Right ventricle myocardium superior (tissue), 1 donor: ENCODE measurements around the gene DZIP1L. TPM values are rescaled to one million over a fixed set of nuclear protein-coding genes. Genes with fewer than 3 reads are reported as not detected.

ENCODE experiments used
- ATAC-seq: fragments of 200-7000 bp; cut with Tn5 transposase; one replicate; pipeline ENCODE4 v1.9.1; 2020; ENCODE audit warnings: mild to moderate bottlenecking; ENCODE audit not compliant: poor library complexity
- DNase-seq: peaks from one replicate; pipeline ENCODE4 v3.0.0-alpha.2; 2020
- intact Hi-C: fragments of 100-400 bp; cut with DNase I; formaldehyde crosslinking; loops from one replicate; pipeline ENCODE4 v1.11.2; 2022
- total RNA-seq: library from RNA; stranded (reverse); fragmentation: NEBNext Ultra II Directional; extraction: Animal tissue kit (Norgen Biotek cat#: 25700); gene quantifications from one replicate; pipeline ENCODE4 v1.2.1, GENCODE V29; 2021
- donor health status: DM: no; HTN: yes; CAD: no; lungs with severe emphysema.

DZIP1L gene
- total RNA-seq, 1 donor from 2014 or later: 4.1 TPM

GRCh38 chr3:138047596-138048158 lies 67.7 kb downstream of the DZIP1L start:
- intact Hi-C loops: no loop called here
- ATAC-seq (no peak), DNase-seq (no peak)

DNA sequence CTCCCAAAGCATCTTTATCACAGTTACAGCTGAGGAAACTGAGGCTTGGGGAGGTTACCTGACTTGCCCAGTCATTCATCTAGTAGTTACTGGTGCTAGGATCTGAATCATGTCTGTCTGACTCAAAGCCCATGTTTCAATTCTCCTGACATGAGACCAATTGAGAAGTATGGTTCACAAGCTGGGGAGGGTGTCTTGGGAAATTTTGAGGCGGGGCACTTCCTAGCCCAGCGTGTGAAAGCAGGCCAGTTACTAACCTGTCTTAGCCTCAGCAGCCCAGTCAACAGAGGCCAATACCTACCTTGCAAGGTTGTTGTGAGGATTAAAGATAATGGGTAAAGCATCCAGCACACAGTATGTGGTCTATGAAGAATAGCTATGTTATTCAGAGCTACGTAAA lies 68.5 kb downstream of the DZIP1L start:
- DNase-seq: no peak
- ATAC-seq: no peak
- intact Hi-C loops: no loop called here

DNA sequence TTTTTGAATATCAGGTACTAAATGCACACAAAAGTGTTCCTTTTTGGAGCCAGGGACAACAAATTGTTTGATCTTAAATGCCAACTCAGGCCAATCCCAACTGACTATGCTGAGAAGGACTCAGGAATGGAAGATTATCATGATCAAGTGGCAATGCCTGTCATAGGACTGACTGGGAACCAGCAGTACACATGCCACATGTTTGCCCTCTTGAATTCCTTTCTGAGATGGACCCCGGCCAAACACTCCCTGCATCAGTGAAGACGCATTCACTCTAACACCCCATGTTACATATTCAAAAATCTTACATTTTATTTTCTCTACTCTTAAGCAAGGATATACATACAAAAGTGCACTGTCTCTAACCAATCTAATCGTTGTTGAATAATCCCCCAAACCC lies 69.3 kb downstream of the DZIP1L start:
- intact Hi-C loops: no loop called here
- ATAC-seq (peak; percentile 60), DNase-seq (no peak)

- DNase-seq (no peak), ATAC-seq (no peak)
- intact Hi-C loops: no loop called here
Observed at GRCh38 chr3:138043266-138044029, 72.0 kb downstream of the DZIP1L start.

GRCh38 chr3:138042043-138042442 lies 73.4 kb downstream of the DZIP1L start:
- ATAC-seq: no peak
- intact Hi-C loops: no loop called here
- no peak for DNase-seq

GRCh38 chr3:138038725-138039462 lies 76.5 kb downstream of the DZIP1L start:
- intact Hi-C loops: no loop called here
- DNase-seq (no peak), ATAC-seq (no peak)

DNA sequence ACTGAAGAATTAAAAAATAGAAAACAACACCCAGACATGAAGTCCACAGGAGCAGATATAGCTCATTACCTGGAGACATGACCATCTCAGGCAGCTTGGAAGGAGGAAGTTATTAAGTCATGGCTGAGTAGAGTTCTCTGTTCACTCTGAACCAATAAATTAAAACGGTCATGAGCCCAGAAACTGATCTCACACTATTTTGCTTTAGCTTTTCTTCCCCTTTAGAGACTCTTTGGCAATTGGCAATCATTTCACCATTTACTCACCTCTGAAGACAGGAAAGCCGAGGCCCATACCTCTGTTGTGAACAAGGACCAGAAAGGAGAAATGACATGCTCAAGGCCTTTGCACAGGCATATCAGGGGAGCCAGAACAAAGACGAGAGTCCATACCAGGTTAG lies 78.8 kb downstream of the DZIP1L start:
- no peak for ATAC-seq
- intact Hi-C loops: no loop called here
- no peak for DNase-seq

- ATAC-seq (no peak), DNase-seq (no peak)
Observed at GRCh38 chr3:138034918-138035317, 80.5 kb downstream of the DZIP1L start.

GRCh38 chr3:138033202-138033691 lies 82.2 kb downstream of the DZIP1L start:
- intact Hi-C loops: no loop called here
- no peak for DNase-seq
- no peak for ATAC-seq

More at GRCh38 chr3:138034918-138035317, 80.5 kb downstream of the DZIP1L start:
- intact Hi-C loops: no loop called here

GRCh38 chr3:138032567-138032966 lies 82.8 kb downstream of the DZIP1L start:
- intact Hi-C loops: no loop called here
- no peak for ATAC-seq
- no peak for DNase-seq

DNA sequence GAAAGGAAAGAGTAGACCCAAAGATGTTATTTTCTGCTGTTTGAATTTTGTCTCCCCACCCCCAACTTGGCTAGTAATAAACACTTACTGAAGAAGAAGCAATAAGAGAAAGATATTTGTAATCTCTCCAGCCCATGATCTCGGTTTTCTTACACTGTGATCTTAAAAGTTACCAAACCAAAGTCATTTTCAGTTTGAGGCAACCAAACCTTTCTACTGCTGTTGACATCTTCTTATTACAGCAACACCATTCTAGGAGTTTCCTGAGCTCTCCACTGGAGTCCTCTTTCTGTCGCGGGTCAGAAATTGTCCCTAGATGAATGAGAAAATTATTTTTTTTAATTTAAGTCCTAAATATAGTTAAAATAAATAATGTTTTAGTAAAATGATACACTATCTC lies 83.9 kb downstream of the DZIP1L start:
- no peak for DNase-seq
- no peak for ATAC-seq
- intact Hi-C loops: no loop called here

DNA sequence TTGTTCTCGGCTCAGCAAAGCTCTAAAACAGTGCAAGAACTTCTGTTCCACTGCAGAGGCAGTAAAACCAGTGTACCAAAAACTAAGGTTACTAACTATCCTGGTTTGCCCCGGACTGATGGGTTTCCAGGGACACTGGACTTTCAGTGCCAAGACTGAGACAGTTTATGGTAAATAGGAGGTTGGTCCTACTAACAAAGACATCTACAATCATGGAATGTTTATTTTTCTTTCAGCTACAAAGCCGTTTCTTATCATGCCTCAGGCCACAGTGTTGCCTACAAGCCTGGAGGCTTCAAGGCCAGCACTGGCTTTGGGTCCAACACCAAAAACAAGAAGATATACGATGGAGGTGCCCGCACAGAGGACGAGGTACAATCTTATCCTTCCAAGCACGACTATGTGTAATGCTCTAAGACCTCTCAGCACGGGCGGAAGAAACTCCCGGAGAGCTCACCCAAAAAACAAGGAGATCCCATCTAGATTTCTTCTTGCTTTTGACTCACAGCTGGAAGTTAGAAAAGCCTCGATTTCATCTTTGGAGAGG lies 84.6 kb downstream of the DZIP1L start:
- ATAC-seq (no peak), DNase-seq (no peak)
- intact Hi-C loops: no loop called here

- ATAC-seq: no peak
- DNase-seq: no peak
- intact Hi-C loops: no loop called here
Observed at GRCh38 chr3:138027821-138028220, 87.6 kb downstream of the DZIP1L start.

DNA sequence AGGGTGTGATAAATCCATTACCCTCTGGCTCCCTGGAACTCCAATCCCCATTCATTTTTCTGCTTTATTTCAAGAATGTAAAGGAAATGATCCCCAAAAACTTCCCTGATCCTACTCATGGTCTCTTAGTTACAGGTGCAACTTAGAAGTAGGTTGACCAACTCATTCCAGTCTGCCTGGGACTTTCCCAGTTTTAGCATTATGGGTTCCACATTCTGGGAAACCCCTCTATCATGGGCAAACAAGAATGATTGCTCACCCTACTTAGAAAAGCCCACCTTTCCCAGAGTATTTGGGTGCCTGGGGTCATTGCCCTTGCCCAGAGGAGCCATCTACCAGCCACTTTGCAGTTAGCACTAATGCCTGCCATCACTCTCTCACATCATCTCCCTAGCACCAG lies 89.9 kb downstream of the DZIP1L start:
- intact Hi-C loops: no loop called here
- ATAC-seq (no peak), DNase-seq (no peak)

DNA sequence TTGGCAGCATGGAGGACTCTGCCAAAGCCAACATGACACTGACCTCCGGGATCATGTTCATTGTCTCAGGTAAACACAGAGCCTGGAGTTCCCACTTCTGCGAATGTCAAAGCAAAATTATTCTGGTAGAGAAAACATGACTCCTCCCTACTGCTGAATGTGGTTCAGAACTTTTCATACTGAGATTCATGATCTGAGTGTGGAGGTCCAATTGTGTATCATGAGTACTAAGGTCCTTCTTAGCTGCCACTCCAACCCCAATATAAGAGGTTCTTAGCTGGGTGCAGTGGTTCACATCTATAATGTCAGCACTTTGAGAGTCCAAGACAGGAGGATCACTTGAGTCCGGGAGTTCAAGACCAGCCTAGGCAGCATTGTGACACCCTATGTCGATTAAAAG lies 91.7 kb downstream of the DZIP1L start:
- no peak for DNase-seq
- intact Hi-C loops: no loop called here
- ATAC-seq: no peak

GRCh38 chr3:138019281-138020069 lies 95.9 kb downstream of the DZIP1L start:
- intact Hi-C loops: no loop called here
- no peak for ATAC-seq
- DNase-seq: no peak

DNA sequence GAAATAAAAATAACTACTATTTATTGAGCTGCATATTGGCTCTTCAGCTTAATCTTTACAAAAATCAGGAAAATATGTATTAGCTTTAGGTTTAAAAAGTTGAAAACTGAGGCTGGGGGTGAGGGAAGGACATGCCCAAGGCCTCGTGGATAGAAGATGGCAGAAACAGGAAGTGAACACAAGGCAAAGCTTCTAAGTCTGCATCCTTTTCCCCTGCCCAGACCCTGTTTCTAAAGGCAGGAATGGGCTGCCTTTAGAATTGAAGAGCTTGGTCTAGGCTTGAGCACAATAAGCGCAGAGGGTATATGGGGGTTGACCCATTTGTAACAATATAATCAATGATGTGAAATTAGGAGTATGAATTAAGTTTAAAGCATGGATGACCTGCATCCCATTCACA lies 99.3 kb downstream of the DZIP1L start:
- no peak for ATAC-seq
- no peak for DNase-seq
- intact Hi-C loops: no loop called here

- DNase-seq (no peak), ATAC-seq (peak; percentile 31)
- intact Hi-C loops: no loop called here
Observed at GRCh38 chr3:138012526-138012925, 102.9 kb downstream of the DZIP1L start.
